Astrocyte (in vitro differentiated cells and primary cell): ENCODE measurements around the gene CHST11.

ENCODE experiments used
- CTCF ChIP-seq: IDR thresholded peaks from 2 replicates; pipeline ENCODE4 v1.5.1; 2011; ENCODE audit warnings: low read depth, mild to moderate bottlenecking, inconsistent platforms, low read length, moderate library complexity; ENCODE audit not compliant: insufficient read depth
- EZH2 ChIP-seq: IDR thresholded peaks from 2 replicates; pipeline ENCODE4 v1.6.1; 2012; ENCODE audit warnings: mild to moderate bottlenecking, low read length, inconsistent platforms; ENCODE audit not compliant: insufficient read depth

GRCh38 chr12:104488374-104488773, 31.6 kb downstream of the CHST11 start:
- TF ChIP-seq CTCF: no peak
- no peak for TF ChIP-seq EZH2
